Measurements from ENCODE around the gene BUD31.

The BUD31 gene

DNA sequence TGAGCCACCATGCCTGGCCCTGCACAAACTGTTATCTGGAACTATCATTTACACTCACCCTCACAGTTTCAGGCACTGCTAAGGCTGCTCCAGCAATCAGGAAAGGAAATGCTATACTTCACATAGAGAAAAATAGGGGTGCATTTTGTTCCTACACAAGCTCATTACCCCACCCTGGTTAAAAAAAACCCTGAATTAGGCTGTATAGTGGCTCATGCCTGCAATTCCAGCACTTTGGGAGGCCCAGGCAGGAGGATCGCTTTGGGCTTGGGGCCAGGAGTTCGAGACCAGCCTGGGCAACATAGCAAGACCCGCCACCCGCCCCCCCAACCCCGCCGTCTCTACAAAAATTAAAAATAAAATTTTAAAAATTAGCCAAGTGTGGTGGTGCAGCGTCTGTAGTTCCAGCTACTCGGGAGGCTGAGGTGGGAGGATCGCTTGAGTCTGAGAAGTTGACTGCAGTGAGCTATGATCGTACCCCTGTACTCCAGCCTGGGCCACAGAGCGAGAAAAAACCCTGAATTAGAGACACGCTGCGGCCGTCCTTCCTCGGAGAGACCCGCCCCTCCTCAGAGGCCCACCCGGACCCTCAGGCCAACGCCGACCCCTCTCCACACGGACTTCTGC is 29.3 kb downstream of the BUD31 start:
- DNase-seq, result no peak

GRCh38 chr7:99438573-99439480 is 30.1 kb downstream of the BUD31 start, which contains the start of the genes CPSF4 and PTCD1:
CPSF4 (plus strand) TSS chr7:99438943; CDS start chr7:99439083, 140 bp downstream.
PTCD1 (minus strand) TSS chr7:99438798; CDS start chr7:99435242, 3,556 bp downstream.
- peak; percentile 49 for DNase-seq

DNA sequence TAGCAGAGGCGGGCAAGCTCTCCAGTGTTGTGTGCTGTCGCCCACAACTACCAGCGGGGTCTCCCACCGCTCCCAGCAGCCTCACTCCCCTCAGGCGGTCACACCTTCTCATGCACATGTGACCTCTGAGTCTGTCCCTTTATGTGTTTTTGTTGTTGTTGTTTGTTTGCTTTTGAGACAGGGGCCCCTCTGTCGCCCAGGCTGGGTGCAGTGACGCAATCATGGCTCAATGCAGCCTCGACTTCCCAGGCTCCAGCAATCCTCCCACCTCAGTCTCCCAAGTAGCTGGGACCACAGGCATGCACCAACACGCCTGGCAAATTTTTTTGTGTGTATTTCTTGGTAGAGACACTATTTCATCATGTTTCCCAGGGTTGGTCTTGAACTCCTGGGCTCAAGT is 31.4 kb downstream of the BUD31 start:
- DNase-seq, result no peak

DNA sequence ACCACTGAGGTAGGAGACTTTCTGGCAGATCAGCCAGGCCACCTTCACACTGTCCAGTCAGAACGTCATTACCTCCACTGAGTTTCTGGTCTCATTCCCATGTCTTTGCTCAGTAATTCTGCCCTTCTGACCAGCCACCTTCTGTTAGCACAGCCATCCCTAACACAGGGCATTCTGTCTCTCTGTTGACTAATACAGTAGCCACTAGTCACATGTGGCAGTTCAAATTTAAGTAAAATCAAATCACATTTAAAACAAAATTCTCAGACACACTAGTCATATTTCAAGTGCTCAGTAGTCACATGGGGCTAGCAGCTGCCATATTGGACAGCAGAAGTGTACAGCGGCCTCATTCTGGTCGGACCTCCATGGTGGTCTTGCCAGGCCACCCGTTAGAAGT is 37.3 kb downstream of the BUD31 start:
- DNase-seq, result no peak

GRCh38 chr7:99447943-99448342 is 39.2 kb downstream of the BUD31 start:
- no peak for DNase-seq

DNA sequence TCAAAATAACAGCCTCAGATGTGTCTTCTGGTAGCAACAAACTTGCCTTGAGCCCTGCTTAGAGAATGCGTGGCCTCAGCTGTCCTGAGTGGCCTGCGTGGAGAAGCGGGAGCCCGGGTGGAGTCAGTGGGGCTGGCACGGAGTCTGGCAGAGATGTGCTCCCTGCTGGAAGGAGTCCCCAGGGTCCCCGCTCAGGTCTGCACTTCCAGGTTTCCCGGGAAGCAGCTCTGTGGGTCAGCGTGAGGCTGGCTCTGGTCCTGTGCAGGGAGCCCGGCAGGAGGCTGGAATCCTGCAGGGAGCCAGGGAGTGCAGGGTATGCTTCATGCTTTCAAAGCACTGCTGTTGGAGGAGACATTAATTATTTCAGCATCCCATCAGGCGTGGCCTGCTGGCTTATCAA is 40.1 kb downstream of the BUD31 start:
- DNase-seq, result no peak

- DNase-seq, result no peak
These were observed 40.6 kb downstream of the BUD31 start for GRCh38 chr7:99449326-99449725.

- no peak for DNase-seq
These were observed 43.2 kb downstream of the BUD31 start for GRCh38 chr7:99451936-99452335.

GRCh38 chr7:99452541-99452940 is 43.8 kb downstream of the BUD31 start:
- DNase-seq, result no peak

GRCh38 chr7:99453105-99453504 is 44.3 kb downstream of the BUD31 start:
- DNase-seq, result no peak

- DNase-seq, result no peak
These were observed 47.1 kb downstream of the BUD31 start for GRCh38 chr7:99455874-99456273.

DNA sequence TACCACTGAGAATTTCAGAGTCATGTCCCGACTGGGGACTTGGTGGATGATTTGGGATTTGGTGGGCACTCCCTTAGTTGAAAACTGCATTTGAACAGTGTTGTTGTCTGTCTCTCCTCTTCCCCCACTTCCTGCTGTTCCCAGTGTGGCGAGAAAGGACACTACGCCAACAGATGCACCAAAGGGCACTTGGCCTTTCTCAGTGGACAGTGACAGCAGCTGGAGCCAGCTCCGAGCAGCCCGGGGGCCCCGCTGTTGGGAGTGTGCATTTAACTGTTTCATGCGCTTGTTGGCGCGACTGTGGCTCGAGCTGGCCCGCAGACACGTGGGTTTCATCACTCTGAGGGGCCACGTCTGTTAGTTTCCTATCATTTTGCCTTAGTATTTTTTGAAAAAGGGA is 47.5 kb downstream of the BUD31 start:
- DNase-seq, result no peak

DNA sequence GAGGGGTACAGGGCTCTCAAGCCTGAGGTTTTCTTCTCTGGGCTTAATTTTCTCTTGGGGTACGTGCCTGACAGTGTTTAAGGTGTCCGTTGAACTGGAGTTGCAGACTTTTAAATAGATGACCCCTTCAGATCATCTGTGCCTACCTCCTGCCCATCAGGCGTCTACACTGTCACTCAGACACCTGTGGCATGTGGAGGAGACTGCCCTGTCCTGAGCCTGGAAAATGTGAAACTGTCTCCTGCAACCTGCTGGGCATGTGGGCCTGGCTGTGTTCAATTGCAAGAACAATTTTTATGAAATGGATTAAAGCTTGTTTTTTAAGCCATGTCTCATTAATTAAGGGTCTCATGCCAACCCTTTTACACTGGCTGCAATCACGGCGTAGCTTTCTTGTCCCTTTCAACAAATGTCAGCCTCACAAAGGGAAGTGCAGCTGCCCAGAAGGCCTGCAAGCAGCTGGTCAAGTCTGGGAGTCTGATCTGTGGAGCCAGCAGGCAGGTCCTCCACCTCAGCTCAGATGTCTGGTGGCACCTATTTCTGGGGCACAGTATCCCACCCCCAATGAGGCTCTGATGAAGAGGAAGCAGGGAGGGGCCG is 48.4 kb downstream of the BUD31 start:
- DNase-seq, result no peak

DNA sequence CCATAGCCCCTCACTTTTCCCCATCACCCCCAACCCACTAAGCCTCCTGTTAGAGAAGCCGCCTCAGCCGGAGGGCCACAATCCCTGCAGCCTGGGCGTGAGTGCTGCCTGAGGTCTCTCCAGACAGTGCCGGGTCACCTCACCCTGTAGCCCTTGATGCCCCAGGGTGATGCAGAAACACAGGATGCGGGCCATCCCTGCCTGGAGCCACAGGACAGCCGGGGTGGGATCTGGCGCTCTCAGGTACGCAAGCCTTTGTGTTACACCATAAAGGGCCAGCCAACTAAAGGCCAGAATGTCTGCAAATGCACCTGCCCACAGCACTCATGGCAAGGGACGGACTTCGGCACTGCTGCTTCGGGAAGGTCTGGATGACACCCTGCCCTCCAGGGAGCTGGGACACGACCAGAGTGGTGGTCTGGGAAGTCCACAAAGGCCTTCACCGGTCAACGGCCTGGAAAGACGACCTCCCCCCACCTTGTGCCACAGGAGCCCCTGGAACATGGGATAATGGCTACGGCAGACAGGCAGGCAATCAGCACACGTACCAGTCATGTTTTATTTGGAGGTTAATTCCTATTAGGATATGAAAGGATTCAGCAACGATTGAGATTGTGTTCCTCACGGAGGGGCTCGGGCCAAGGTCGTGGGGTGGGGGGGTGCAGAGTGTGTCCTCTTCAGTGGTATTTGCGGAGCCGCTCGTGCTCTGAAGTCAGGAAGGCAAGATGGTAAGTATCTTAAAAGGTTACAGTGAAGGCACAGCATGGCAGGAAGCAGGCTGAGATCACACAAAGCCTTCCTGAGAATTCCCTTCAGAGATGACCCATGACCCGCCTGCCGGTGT is 49.1 kb downstream of the BUD31 start:
- DNase-seq, result no peak

DNA sequence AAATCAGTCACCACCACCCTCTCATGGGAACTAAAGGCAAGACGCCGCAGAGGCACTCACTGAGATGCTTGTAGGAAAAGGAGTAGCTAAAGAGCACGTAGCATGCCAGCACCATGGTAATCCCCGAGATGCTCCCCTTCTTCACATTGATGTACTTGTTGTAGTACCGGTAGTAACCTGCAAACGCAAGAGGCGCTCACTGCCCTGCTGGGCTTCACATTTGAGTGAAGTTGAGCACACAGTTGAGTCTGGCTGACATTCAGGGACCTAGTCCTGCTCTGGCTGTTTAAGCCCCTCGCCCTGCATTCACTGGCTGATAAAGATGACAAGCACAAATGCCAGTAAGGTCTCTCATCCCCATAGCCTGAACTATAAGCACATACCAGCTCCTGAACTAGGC is 50.3 kb downstream of the BUD31 start:
- no peak for DNase-seq

- no peak for DNase-seq
These were observed 51.9 kb downstream of the BUD31 start for GRCh38 chr7:99460651-99461050.

- DNase-seq, result no peak
These were observed 52.5 kb downstream of the BUD31 start for GRCh38 chr7:99461221-99461620.

GRCh38 chr7:99465421-99465768 is 56.6 kb downstream of the BUD31 start:
- DNase-seq, result no peak

DNA sequence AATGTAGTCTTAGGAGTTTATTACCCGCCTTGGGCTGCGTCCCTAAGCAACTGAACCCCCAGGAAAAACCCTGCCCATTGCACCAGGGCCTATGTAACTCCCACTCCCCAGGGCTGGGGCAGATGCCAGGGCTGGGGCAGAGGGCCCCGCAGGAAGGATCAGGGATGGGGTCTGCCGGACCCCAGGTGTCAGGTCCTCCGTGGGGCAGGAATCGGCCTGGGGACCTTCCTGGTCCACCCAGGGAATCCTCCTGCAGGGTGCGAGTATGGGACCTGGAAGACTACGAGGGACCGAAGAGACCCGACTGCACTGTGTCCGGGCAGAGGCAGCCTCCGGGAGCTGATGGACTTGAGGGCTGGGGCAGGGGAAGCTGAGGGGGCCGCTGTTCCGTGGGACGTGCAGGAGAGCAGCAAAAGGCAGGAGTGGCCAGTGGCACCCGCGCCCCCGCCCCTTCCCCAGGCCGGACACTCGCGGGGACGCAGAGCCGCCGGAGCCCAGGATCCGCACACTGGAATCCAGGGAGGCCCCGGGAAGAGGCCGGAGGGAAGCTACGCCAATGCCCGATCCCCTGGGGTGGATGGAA is 59.7 kb downstream of the BUD31 start:
- DNase-seq, result no peak
